T47D (cell line): Measurements from ENCODE around the gene ETV6.
A peak's percentile ranks its signal among the peaks of the same experiment; 100 is the strongest.

ENCODE experiments used
- DNase-seq, 2 experiments: peaks; one replicate each; pipeline versions ENCODE4 v3.0.0 to v3.0.0-alpha.2; 2011 to 2012; ENCODE audit warnings: low read depth in 1 of 2, low spot score in 1 of 2
- JUND ChIP-seq: IDR thresholded peaks from 2 replicates; pipeline ENCODE4 v1.6.1; 2012; ENCODE audit warnings: low read depth
- in situ Hi-C: cut with HindIII; loops from 2 replicates; pipeline ENCODE4 v1.10.0; 2016; ENCODE audit warnings: low sequenced_read_pairs, low pct_unique_long_range_greater_than_20kb

The ETV6 gene

GRCh38 chr12:11798856-11799501, 149.5 kb downstream of the ETV6 start:
- DNase-seq = peak in 1 of 2 experiments; percentile 19
- in situ Hi-C loops = no loop called here
- TF ChIP-seq JUND = no peak

GRCh38 chr12:11799502-11799873, 150.0 kb downstream of the ETV6 start:
- TF ChIP-seq JUND = no peak
- DNase-seq = no peak
- in situ Hi-C loops = no loop called here

- in situ Hi-C loops = no loop called here
- no peak for DNase-seq
- no peak for TF ChIP-seq JUND
Observed at GRCh38 chr12:11801643-11802042, 152.2 kb downstream of the ETV6 start.

GRCh38 chr12:11804130-11804529, 154.7 kb downstream of the ETV6 start:
- in situ Hi-C loops = no loop called here
- TF ChIP-seq JUND = no peak
- DNase-seq = no peak

GRCh38 chr12:11805043-11805442, 155.6 kb downstream of the ETV6 start:
- in situ Hi-C loops = no loop called here
- no peak for TF ChIP-seq JUND
- DNase-seq = no peak

- DNase-seq = peak in 1 of 2 experiments; percentile 26
- TF ChIP-seq JUND = no peak
- in situ Hi-C loops = no loop called here
Observed at GRCh38 chr12:11805680-11806079, 156.2 kb downstream of the ETV6 start.

- DNase-seq = no peak
- TF ChIP-seq JUND = no peak
- in situ Hi-C loops = no loop called here
Observed at GRCh38 chr12:11807458-11807857, 158.0 kb downstream of the ETV6 start.

- DNase-seq = no peak
- in situ Hi-C loops = no loop called here
- no peak for TF ChIP-seq JUND
Observed at GRCh38 chr12:11808931-11809330, 159.5 kb downstream of the ETV6 start.

- in situ Hi-C loops = no loop called here
- DNase-seq = no peak
- TF ChIP-seq JUND = no peak
Observed at GRCh38 chr12:11810206-11810545, 160.7 kb downstream of the ETV6 start.

GRCh38 chr12:11811008-11811407, 161.5 kb downstream of the ETV6 start:
- no peak for TF ChIP-seq JUND
- DNase-seq = no peak
- in situ Hi-C loops = no loop called here

- DNase-seq = no peak
- no peak for TF ChIP-seq JUND
- in situ Hi-C loops = no loop called here
Observed at GRCh38 chr12:11812241-11812585, 162.7 kb downstream of the ETV6 start.

GRCh38 chr12:11812586-11813437, 163.3 kb downstream of the ETV6 start:
- DNase-seq = no peak
- in situ Hi-C loops = no loop called here
- TF ChIP-seq JUND = no peak

GRCh38 chr12:11813438-11813813, 164.0 kb downstream of the ETV6 start:
- in situ Hi-C loops = no loop called here
- TF ChIP-seq JUND = no peak
- no peak for DNase-seq
